ENCODE measurements around the gene ROR2. TPM values are rescaled to one million over a fixed set of nuclear protein-coding genes. Genes with fewer than 3 reads are reported as not detected.

The ROR2 gene
- total RNA-seq, 1 experiment from 2014 or later = not detected

DNA sequence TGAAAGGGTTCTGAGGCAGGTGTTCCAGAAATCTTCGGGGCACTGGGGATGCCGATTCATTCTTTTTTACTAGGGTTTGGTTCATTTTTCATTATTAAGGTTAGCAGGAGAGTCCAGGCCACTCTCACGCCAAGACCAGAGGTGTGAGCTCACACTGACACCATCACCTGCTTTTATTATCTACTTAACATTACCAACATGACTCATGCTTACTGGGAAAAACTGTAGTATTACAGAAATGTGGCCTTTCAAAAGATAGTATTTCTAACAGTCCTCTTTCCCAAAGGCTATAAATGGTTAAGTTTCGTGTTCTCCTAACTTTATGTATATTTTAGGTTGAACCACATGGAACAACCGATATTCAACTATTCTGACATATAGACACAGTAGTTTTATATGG lies 222.1 kb downstream of the ROR2 start:
- no peak for DNase-seq
- CTCF ChIA-PET = interaction anchor here (1.2 kb wide), 1 partner anchor 10 kb away, joined by 4 read pairs; no protein-coding TSS in a partner anchor
- intact Hi-C loops (cut with micrococcal nuclease; ENCODE audit: unreplicated experiment) = no loop called here
- Mint-ChIP-seq H3K4me1 (ENCODE audit: low read depth, unreplicated experiment) (no peaks in the 10 kb centered on the region), H3K27me3 (ENCODE audit: unreplicated experiment) (peaks cover 16% of the 10 kb centered on the region), H3K27ac (ENCODE audit: unreplicated experiment) (no peak overlapping the region), H3K4me3 (ENCODE audit: low read depth, unreplicated experiment) (no peak overlapping the region), H3K9me3 (ENCODE audit: low read depth, unreplicated experiment) (no peaks in the 10 kb centered on the region), H3K36me3 (ENCODE audit: insufficient read depth, unreplicated experiment) (no peaks in the 10 kb centered on the region)
- no TSS peak for BruUV-seq (replicated peaks)
- TF ChIP-seq, protein P1, sequence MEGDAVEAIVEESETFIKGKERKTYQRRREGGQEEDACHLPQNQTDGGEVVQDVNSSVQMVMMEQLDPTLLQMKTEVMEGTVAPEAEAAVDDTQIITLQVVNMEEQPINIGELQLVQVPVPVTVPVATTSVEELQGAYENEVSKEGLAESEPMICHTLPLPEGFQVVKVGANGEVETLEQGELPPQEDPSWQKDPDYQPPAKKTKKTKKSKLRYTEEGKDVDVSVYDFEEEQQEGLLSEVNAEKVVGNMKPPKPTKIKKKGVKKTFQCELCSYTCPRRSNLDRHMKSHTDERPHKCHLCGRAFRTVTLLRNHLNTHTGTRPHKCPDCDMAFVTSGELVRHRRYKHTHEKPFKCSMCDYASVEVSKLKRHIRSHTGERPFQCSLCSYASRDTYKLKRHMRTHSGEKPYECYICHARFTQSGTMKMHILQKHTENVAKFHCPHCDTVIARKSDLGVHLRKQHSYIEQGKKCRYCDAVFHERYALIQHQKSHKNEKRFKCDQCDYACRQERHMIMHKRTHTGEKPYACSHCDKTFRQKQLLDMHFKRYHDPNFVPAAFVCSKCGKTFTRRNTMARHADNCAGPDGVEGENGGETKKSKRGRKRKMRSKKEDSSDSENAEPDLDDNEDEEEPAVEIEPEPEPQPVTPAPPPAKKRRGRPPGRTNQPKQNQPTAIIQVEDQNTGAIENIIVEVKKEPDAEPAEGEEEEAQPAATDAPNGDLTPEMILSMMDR (IDR thresholded peaks at IDR 0.05; ENCODE audit: unreplicated experiment) = no peak

DNA sequence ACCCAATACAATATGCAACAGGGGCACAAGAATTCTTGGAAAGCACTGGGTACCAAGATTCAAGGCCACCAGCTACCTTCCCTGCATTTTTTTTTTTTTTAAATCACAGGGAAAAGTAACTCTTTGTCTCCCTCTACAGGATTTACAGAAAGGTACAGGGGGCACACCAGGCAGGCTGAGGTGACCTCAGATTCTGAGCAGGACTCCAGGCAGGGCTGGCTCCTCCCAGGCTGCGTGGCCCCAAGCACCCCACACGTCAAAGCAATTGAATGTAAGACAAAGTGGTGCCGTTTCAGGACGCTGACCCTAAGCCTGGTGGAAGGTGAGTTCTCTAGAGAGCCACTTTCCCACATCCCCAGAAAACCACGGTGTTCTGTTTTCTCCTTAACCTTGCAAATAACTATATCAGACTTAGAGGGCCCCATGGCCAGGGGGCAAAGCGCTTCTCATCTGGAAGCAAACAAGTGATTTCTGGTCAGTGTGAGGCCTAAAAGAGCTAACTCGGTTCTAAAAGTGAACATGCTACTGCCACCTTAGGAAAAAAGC lies 222.6 kb downstream of the ROR2 start:
- no peaks in the 10 kb centered on the region for H3K36me3 Mint-ChIP-seq (ENCODE audit: insufficient read depth, unreplicated experiment)
- no peaks in the 10 kb centered on the region for H3K4me1 Mint-ChIP-seq (ENCODE audit: low read depth, unreplicated experiment)
- TF ChIP-seq, protein P1 (IDR thresholded peaks at IDR 0.05; ENCODE audit: unreplicated experiment) = no peak
- peak; percentile 20 for DNase-seq
- H3K27me3 Mint-ChIP-seq (ENCODE audit: unreplicated experiment) = peaks cover 16% of the 10 kb centered on the region
- H3K27ac Mint-ChIP-seq (ENCODE audit: unreplicated experiment) = no peak overlapping the region
- CTCF ChIA-PET = interaction anchor here (0.6 to 1.2 kb wide), 10 partner anchors 10 to 832 kb away, joined by 3 to 14 read pairs (median 4); no protein-coding TSS in a partner anchor
- intact Hi-C loops (cut with micrococcal nuclease; ENCODE audit: unreplicated experiment) = no loop called here
- H3K4me3 Mint-ChIP-seq (ENCODE audit: low read depth, unreplicated experiment) = no peak overlapping the region
- BruUV-seq (replicated peaks) = no TSS peak
- H3K9me3 Mint-ChIP-seq (ENCODE audit: low read depth, unreplicated experiment) = no peaks in the 10 kb centered on the region

DNA sequence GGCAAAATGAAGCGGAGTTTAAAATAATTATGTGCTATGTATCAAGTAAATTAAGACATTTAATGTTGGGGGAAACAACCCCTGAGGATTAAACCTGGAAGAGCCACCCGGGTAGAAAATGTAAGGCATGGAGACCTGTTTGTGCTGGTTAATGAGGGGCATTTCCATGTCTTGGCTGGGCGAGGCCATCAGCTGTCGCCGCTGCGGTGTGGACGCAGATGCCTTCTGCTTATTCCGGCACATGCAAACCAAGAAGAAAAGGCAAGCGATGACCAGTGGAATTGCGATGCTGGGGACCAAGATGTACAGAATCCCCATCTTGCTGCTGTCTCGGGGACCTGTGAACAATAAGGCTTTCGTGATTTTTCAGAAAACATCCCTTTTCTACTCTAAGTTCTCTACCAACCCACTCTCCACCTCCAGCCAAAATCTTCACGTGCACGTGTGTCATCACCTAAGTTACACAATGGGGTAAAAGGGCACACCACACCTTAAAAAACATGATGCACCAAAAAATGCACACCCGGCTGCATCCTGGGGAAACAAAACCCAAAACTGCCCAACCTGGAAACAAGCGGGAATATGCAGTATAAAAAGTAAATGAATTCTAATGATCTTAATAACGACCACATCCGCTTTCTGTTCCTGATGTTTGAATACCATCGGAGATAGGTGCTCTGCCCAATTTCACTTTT lies 223.5 kb downstream of the ROR2 start:
- no peak for DNase-seq
- Mint-ChIP-seq H3K4me3 (ENCODE audit: low read depth, unreplicated experiment) (no peak overlapping the region), H3K4me1 (ENCODE audit: low read depth, unreplicated experiment) (no peaks in the 10 kb centered on the region), H3K27ac (ENCODE audit: unreplicated experiment) (no peak overlapping the region), H3K9me3 (ENCODE audit: low read depth, unreplicated experiment) (no peaks in the 10 kb centered on the region), H3K27me3 (ENCODE audit: unreplicated experiment) (peaks cover 16% of the 10 kb centered on the region), H3K36me3 (ENCODE audit: insufficient read depth, unreplicated experiment) (no peaks in the 10 kb centered on the region)
- BruUV-seq (replicated peaks) = no TSS peak
- TF ChIP-seq, protein P1 (IDR thresholded peaks at IDR 0.05; ENCODE audit: unreplicated experiment) = no peak
- intact Hi-C loops (cut with micrococcal nuclease; ENCODE audit: unreplicated experiment) = no loop called here
- CTCF ChIA-PET = interaction anchor here (0.6 to 1.4 kb wide), 11 partner anchors 9 to 831 kb away, joined by 3 to 14 read pairs (median 4); no protein-coding TSS in a partner anchor

DNA sequence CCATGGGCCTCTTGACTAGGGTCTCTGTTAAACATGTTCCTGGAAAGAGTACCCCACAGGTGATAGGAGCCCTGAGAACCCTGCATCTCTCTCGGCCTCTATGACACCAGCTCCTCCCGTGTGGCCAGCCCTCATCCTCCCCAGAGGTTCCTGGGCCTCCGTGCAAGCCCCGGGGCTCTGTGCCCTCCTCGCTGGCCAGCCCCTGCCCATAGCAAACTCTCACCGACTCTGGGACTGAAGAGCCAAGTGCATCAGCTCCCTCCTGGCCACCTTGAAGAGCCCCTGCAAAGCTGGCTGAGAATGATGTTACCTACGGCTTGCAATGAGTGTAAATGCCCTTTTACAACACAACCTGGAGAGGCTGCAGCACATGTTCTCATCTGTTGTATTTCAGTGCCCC lies 224.4 kb downstream of the ROR2 start:
- H3K36me3 Mint-ChIP-seq (ENCODE audit: insufficient read depth, unreplicated experiment) = no peaks in the 10 kb centered on the region
- TF ChIP-seq, protein P1 (IDR thresholded peaks at IDR 0.05; ENCODE audit: unreplicated experiment) = no peak
- H3K4me3 Mint-ChIP-seq (ENCODE audit: low read depth, unreplicated experiment) = no peak overlapping the region
- intact Hi-C loops (cut with micrococcal nuclease; ENCODE audit: unreplicated experiment) = no loop called here
- BruUV-seq (replicated peaks) = no TSS peak
- no peak overlapping the region for H3K27ac Mint-ChIP-seq (ENCODE audit: unreplicated experiment)
- CTCF ChIA-PET = interaction anchor here (1.0 to 1.4 kb wide), 2 partner anchors 811 to 1950 kb away, joined by 3 read pairs; no protein-coding TSS in a partner anchor
- H3K4me1 Mint-ChIP-seq (ENCODE audit: low read depth, unreplicated experiment) = no peaks in the 10 kb centered on the region
- no peak for DNase-seq
- no peaks in the 10 kb centered on the region for H3K9me3 Mint-ChIP-seq (ENCODE audit: low read depth, unreplicated experiment)
- peaks cover 16% of the 10 kb centered on the region for H3K27me3 Mint-ChIP-seq (ENCODE audit: unreplicated experiment)
